IMR-90 (cell line): ENCODE measurements around the gene ALOX12B. TPM values are rescaled to one million over a fixed set of nuclear protein-coding genes. Genes with fewer than 3 reads are reported as not detected.
A peak's percentile ranks its signal among the peaks of the same experiment; 100 is the strongest.
"Not testable (repeated sequence)": the region's sequence is repeated elsewhere in the genome, so short reads cannot be mapped to it uniquely, and the experiment has no call there.

ENCODE experiments used
- ATAC-seq: fragments of 200-7000 bp; cut with Tn5 transposase; 2 replicates; pipeline ENCODE4 v1.9.1; 2020; ENCODE audit warnings: low read depth, mild to moderate bottlenecking, moderate library complexity
- BruUV-seq: library from RNA; stranded (reverse); fragments of 400-500 nt; replicated peaks from 2 replicates; lab custom pipeline; 2021; lab: Mats Ljungman, UMichigan
- CTCF ChIA-PET: fragments of 300-600 bp; formaldehyde crosslinking; extraction: SDS; loops from one replicate; lab custom pipeline; 2021; ENCODE audit warnings: antibody characterized with exemption; lab: Yijun Ruan, JAX
- POLR2A ChIA-PET: fragments of 300-600 bp; sonication (Branson Sonifier 250); formaldehyde crosslinking; loops from one replicate; lab custom pipeline; 2022; ENCODE audit warnings: antibody characterized with exemption; ENCODE audit not compliant: unreplicated experiment; lab: Charles Lee
- DNase-seq: peaks from one replicate; pipeline ENCODE4 v3.0.0; 2013
- H2AFZ ChIP-seq: replicated peaks from 2 replicates; pipeline ENCODE3; 2013; ENCODE audit warnings: low read length, mild to moderate bottlenecking; ENCODE audit not compliant: poor library complexity
- H2AK5ac ChIP-seq: 2 replicates; pipeline ENCODE4 v1.6.1; 2013; ENCODE audit warnings: low read depth, low read length, inconsistent platforms
- H2AK9ac ChIP-seq: replicated peaks from 2 replicates; pipeline ENCODE3; 2013; ENCODE audit warnings: mild to moderate bottlenecking, low read depth, low read length, moderate library complexity; ENCODE audit not compliant: poor library complexity
- H2BK120ac ChIP-seq: 2 replicates; pipeline ENCODE4 v1.6.1; 2013; ENCODE audit warnings: low read depth, low read length, inconsistent platforms
- H2BK15ac ChIP-seq: 3 replicates; pipeline ENCODE4 v1.6.1; 2013; ENCODE audit warnings: low read depth, low read length, inconsistent platforms
- H2BK20ac ChIP-seq: 2 replicates; pipeline ENCODE4 v1.6.1; 2013; ENCODE audit warnings: low read depth, mild to moderate bottlenecking, inconsistent platforms, low read length, moderate library complexity
- H2BK5ac ChIP-seq: 2 replicates; pipeline ENCODE4 v1.6.1; 2013; ENCODE audit warnings: mild to moderate bottlenecking, low read depth, low read length, inconsistent platforms; ENCODE audit not compliant: poor library complexity, severe bottlenecking
- H3K14ac ChIP-seq: replicated peaks from 2 replicates; pipeline ENCODE4 v1.6.1; 2013; ENCODE audit warnings: low read depth, low read length, inconsistent platforms
- H3K18ac ChIP-seq: 2 replicates; pipeline ENCODE4 v1.6.1; 2013; ENCODE audit warnings: low read depth, low read length, control low read depth
- H3K23ac ChIP-seq: 2 replicates; pipeline ENCODE4 v1.6.1; 2013; ENCODE audit warnings: low read depth, low read length, inconsistent platforms
- H3K27ac ChIP-seq: 2 replicates; pipeline ENCODE4 v1.5.1; 2013; ENCODE audit warnings: mild to moderate bottlenecking, control low read depth, low read length; ENCODE audit not compliant: insufficient read depth
- H3K27me3 ChIP-seq: 2 replicates; pipeline ENCODE4 v1.6.1; 2013; ENCODE audit warnings: low read length; ENCODE audit not compliant: control insufficient read depth, insufficient read depth
- H3K36me3 ChIP-seq: 2 replicates; pipeline ENCODE4 v1.6.1; 2013; ENCODE audit warnings: low read length, mixed read lengths; ENCODE audit not compliant: control insufficient read depth, insufficient read depth
- H3K4ac ChIP-seq: 2 replicates; pipeline ENCODE4 v1.6.1; 2013; ENCODE audit warnings: low read depth, low read length, inconsistent platforms
- H3K4me1 ChIP-seq: 2 replicates; pipeline ENCODE4 v1.6.1; 2013; ENCODE audit warnings: low read length, mixed read lengths; ENCODE audit not compliant: control insufficient read depth, insufficient read depth
- H3K4me2 ChIP-seq: 2 replicates; pipeline ENCODE4 v1.6.1; 2013; ENCODE audit warnings: low read depth, mild to moderate bottlenecking, control low read depth, low read length, moderate library complexity
- H3K4me3 ChIP-seq: 2 replicates; pipeline ENCODE4 v1.5.1; 2013; ENCODE audit warnings: low read depth, mild to moderate bottlenecking, control low read depth, low read length, moderate library complexity; ENCODE audit not compliant: insufficient read depth
- H3K56ac ChIP-seq: 2 replicates; pipeline ENCODE4 v1.6.1; 2013; ENCODE audit warnings: low read length, inconsistent platforms; ENCODE audit not compliant: insufficient read depth; ENCODE audit errors: extremely low read depth
- H3K79me1 ChIP-seq, 2 experiments: 2 replicates each; pipeline ENCODE4 v1.6.1; 2013; ENCODE audit warnings: low read length in 2 of 2, inconsistent platforms in 1 of 2, low read depth in 1 of 2
- H3K9ac ChIP-seq: 2 replicates; pipeline ENCODE4 v1.6.1; 2013; ENCODE audit warnings: low read depth, low read length, control low read depth
- H3K9me1 ChIP-seq: 2 replicates; pipeline ENCODE4 v1.6.1; 2013; ENCODE audit warnings: low read length, inconsistent platforms; ENCODE audit not compliant: insufficient read depth
- H3K9me3 ChIP-seq: 2 replicates; pipeline ENCODE4 v1.6.1; 2013; ENCODE audit warnings: low read length; ENCODE audit not compliant: control insufficient read depth, insufficient read depth
- H4K20me1 ChIP-seq: 2 replicates; pipeline ENCODE4 v1.6.1; 2013; ENCODE audit warnings: low read length, inconsistent platforms; ENCODE audit not compliant: insufficient read depth
- H4K5ac ChIP-seq: 2 replicates; pipeline ENCODE4 v1.6.1; 2013; ENCODE audit warnings: mild to moderate bottlenecking, low read depth, low read length, control low read depth
- H4K8ac ChIP-seq, 2 experiments: 2 replicates each; pipeline ENCODE4 v1.6.1; 2013; ENCODE audit warnings: low read depth in 2 of 2, low read length in 2 of 2, control low read depth in 1 of 2, inconsistent platforms in 1 of 2
- H4K91ac ChIP-seq: 2 replicates; pipeline ENCODE4 v1.6.1; 2013; ENCODE audit warnings: low read depth, low read length, inconsistent platforms; ENCODE audit not compliant: insufficient read depth
- CEBPB ChIP-seq: IDR thresholded peaks from 2 replicates; pipeline ENCODE4 v1.6.1; 2012; ENCODE audit warnings: low read depth, low read length, improper control_type of control experiment
- FOS ChIP-seq: fragments of 150-350 bp; IDR thresholded peaks from 2 replicates; pipeline ENCODE4 v1.6.1; 2016; ENCODE audit warnings: low read depth, low read length
- WGBS, 2 experiments: methylation state at CpG; one replicate each; pipeline versions ENCODE4 v1.1.5 to v1.1.7; 2013; ENCODE audit warnings: missing lambda C conversion rate in 2 of 2; ENCODE audit not compliant: insufficient read length in 1 of 2; ENCODE audit errors: extremely low coverage in 2 of 2; 5-methylcytosine and 5-hydroxymethylcytosine counted together
- dilution Hi-C: fragments of 300-500 bp; cut with HindIII; formaldehyde crosslinking; loops from one replicate; pipeline ENCODE4 v1.14.3; 2018; ENCODE audit warnings: low sequenced_read_pairs; ENCODE audit not compliant: unreplicated experiment
- in situ Hi-C: fragments of 300-500 bp; cut with MboI; formaldehyde crosslinking; loops from 3 replicates; pipeline ENCODE4 v1.14.3; 2019; ENCODE audit warnings: low sequenced_read_pairs, inconsistent platforms, mixed read lengths
- intact Hi-C: fragments of 100-400 bp; cut with micrococcal nuclease; formaldehyde crosslinking; loops from 2 replicates; pipeline ENCODE4 v1.10.0; 2022
- microRNA-seq, 2 experiments: library from miRNA; stranded (forward) in 1 of 2; unstranded in 1 of 2; fragments of 10-50 nt in 1 of 2; fragments of <30 nt in 1 of 2; gene quantifications in 1 of 2; microRNA quantifications in 1 of 2; one replicate each; pipeline versions ENCODE3 to v1.1.0; 2013 to 2020; ENCODE audit not compliant: insufficient read depth in 1 of 2, insufficient read length in 1 of 2, unreplicated experiment in 1 of 2
- polyA plus RNA-seq, 3 experiments: library from polyadenylated mRNA; depleted of rRNA; stranded (reverse); fragments of >200 nt; gene quantifications; 2 replicates each; pipeline ENCODE4 v1.2.3, GENCODE V29; 2012; ENCODE audit warnings: low replicate concordance in 1 of 3
- small RNA-seq, 5 experiments: library from RNA; depleted of rRNA; stranded (forward); fragments of <200 nt; gene quantifications; one replicate each; pipeline ENCODE3, GENCODE V24; 2012
- total RNA-seq: library from RNA; depleted of rRNA; stranded (reverse); fragments of >200 nt; gene quantifications from 2 replicates; pipeline ENCODE4 v1.2.3, GENCODE V29; 2012; rRNA removed

Gene ALOX12B
- total and polyA plus RNA-seq, 2 of the 4 experiments (the other 2 are of a cell fraction), result not detected

GRCh38 chr17:8025176-8025911 is 62.2 kb downstream of the ALOX12B start (continued):
- no peak for TF ChIP-seq FOS

DNA sequence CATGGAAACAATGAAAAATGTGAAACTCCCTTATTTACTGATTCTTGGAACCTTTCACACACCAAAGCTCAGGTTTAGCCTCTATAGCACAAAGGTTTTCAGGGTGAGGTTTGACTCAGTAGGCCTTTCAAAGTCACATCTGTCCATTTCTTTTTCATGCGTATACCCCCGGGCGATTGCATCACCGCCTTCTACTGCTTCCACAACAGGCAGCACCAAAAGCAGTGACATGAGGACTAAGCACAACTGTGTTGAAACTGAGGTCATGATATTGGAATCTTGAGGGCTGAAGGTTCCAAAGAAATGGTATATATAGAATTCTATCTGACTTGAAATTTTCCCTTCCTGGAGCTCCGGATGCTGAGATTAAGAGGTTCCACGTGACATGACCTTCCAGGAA is 63.4 kb downstream of the ALOX12B start:
- peaks cover 48% of the 10 kb centered on the region for H3K27me3 ChIP-seq
- CTCF ChIA-PET, H2BK15ac ChIP-seq, H3K18ac ChIP-seq, BruUV-seq, H3K9me1 ChIP-seq, DNase-seq, H2AK9ac ChIP-seq, ATAC-seq, H2BK20ac ChIP-seq, H4K91ac ChIP-seq, intact Hi-C loops, H3K4ac ChIP-seq, H4K8ac ChIP-seq, H3K4me1 ChIP-seq, dilution Hi-C loops, H3K14ac ChIP-seq, POLR2A ChIA-PET, H3K27ac ChIP-seq, H2AK5ac ChIP-seq, H3K9me3 ChIP-seq, H3K9ac ChIP-seq, H3K4me3 ChIP-seq, H3K4me2 ChIP-seq, H3K79me1 ChIP-seq, H2AFZ ChIP-seq, H4K20me1 ChIP-seq, H3K56ac ChIP-seq, H2BK5ac ChIP-seq, in situ Hi-C loops, H4K5ac ChIP-seq, H2BK120ac ChIP-seq, H3K23ac ChIP-seq, H3K36me3 ChIP-seq: not testable (repeated sequence)
- peak; percentile 65 for TF ChIP-seq CEBPB
- WGBS, 2 experiments, result no CpG with 5 or more reads among the region's 6 CpGs

Small RNA genes within 50 kb of the gene (microRNA-seq; reads per million reads assigned to microRNA genes)
- 0 reads per million in 2 experiments for gene MIR4314

Small RNA genes within 50 kb of the gene (small RNA-seq; reads per million reads assigned to genes)
- gene MIR4314, result 0 reads per million in 5 experiments

Other genes starting within 250 kb of the ALOX12B start
- gene TMEM88, start 232.7 kb downstream of the ALOX12B start, total RNA-seq, result not detected in 2 replicates
- 1.9 and 2.1 TPM in 2 replicates for gene TMEM88, start 232.7 kb downstream of the ALOX12B start, polyA plus RNA-seq (2012; rRNA removed)
- 40.7 and 62.2 TPM in 2 replicates for gene NAA38, start 230.2 kb downstream of the ALOX12B start, total RNA-seq
- 76.8 and 122 TPM in 2 replicates for gene NAA38, start 230.2 kb downstream of the ALOX12B start, polyA plus RNA-seq (2012; rRNA removed)
- gene CYB5D1, start 229.7 kb downstream of the ALOX12B start, total RNA-seq, result 10.8 and 11.1 TPM in 2 replicates
- 7.0 and 8.8 TPM in 2 replicates for gene CYB5D1, start 229.7 kb downstream of the ALOX12B start, polyA plus RNA-seq (2012; rRNA removed)
- 67.2 and 78.1 TPM in 2 replicates for gene CHD3, start 198.9 kb downstream of the ALOX12B start, total RNA-seq
- 55.1 and 65.4 TPM in 2 replicates for gene CHD3, start 198.9 kb downstream of the ALOX12B start, polyA plus RNA-seq (2012; rRNA removed)
- gene RNF227, start 171.4 kb downstream of the ALOX12B start, total RNA-seq, result 1.3 and 1.4 TPM in 2 replicates
- 2.7 and 3.1 TPM in 2 replicates for gene RNF227, start 171.4 kb downstream of the ALOX12B start, polyA plus RNA-seq (2012; rRNA removed)
- 0.36 and 0.56 TPM in 2 replicates for gene KCNAB3, start 157.9 kb downstream of the ALOX12B start, total RNA-seq
- gene KCNAB3, start 157.9 kb downstream of the ALOX12B start, polyA plus RNA-seq (2012; rRNA removed), result 4.2 and 4.9 TPM in 2 replicates
- 31.4 and 50.4 TPM in 2 replicates for gene TRAPPC1, start 155.8 kb downstream of the ALOX12B start, total RNA-seq
- 303 and 341 TPM in 2 replicates for gene TRAPPC1, start 155.8 kb downstream of the ALOX12B start, polyA plus RNA-seq (2012; rRNA removed)
- gene CNTROB, start 155.5 kb downstream of the ALOX12B start, total RNA-seq, result 12.5 and 12.7 TPM in 2 replicates
- gene CNTROB, start 155.5 kb downstream of the ALOX12B start, polyA plus RNA-seq (2012; rRNA removed), result 26.3 and 26.4 TPM in 2 replicates
- not detected in 2 replicates for gene GUCY2D, start 85.1 kb downstream of the ALOX12B start, total RNA-seq
- 0.03 TPM in 1 of 2 replicates, not detected in the other for gene GUCY2D, start 85.1 kb downstream of the ALOX12B start, polyA plus RNA-seq (2012; rRNA removed)
- gene ALOX15B, start 48.7 kb downstream of the ALOX12B start, total RNA-seq, result not detected in 2 replicates
- not detected in 2 replicates for gene ALOX15B, start 48.7 kb downstream of the ALOX12B start, polyA plus RNA-seq (2012; rRNA removed)
- under 0.01 TPM in 2 replicates for gene ALOXE3, start 30.8 kb upstream of the ALOX12B start, total RNA-seq
- gene ALOXE3, start 30.8 kb upstream of the ALOX12B start, polyA plus RNA-seq (2012; rRNA removed), result 0.19 and 0.26 TPM in 2 replicates
- not detected in 2 replicates for gene HES7, start 36.4 kb upstream of the ALOX12B start, total RNA-seq
- 0.43 and 0.56 TPM in 2 replicates for gene HES7, start 36.4 kb upstream of the ALOX12B start, polyA plus RNA-seq (2012; rRNA removed)
- gene PER1, start 64.7 kb upstream of the ALOX12B start, total RNA-seq, result 1.7 and 3.4 TPM in 2 replicates
- gene PER1, start 64.7 kb upstream of the ALOX12B start, polyA plus RNA-seq (2012; rRNA removed), result 10.5 and 11.5 TPM in 2 replicates
- gene VAMP2, start 75.2 kb upstream of the ALOX12B start, total RNA-seq, result 2.2 and 2.3 TPM in 2 replicates
- gene VAMP2, start 75.2 kb upstream of the ALOX12B start, polyA plus RNA-seq (2012; rRNA removed), result 27.3 and 33.3 TPM in 2 replicates
- 14.3 and 60.3 TPM in 2 replicates for gene TMEM107, start 88.7 kb upstream of the ALOX12B start, total RNA-seq
- gene TMEM107, start 88.7 kb upstream of the ALOX12B start, polyA plus RNA-seq (2012; rRNA removed), result 12.9 and 13.4 TPM in 2 replicates
- 2.7 and 3.1 TPM in 2 replicates for gene BORCS6, start 102.5 kb upstream of the ALOX12B start, total RNA-seq
- gene BORCS6, start 102.5 kb upstream of the ALOX12B start, polyA plus RNA-seq (2012; rRNA removed), result 3.3 and 4.3 TPM in 2 replicates
- gene AURKB, start 122.9 kb upstream of the ALOX12B start, total RNA-seq, result 38.9 and 45.9 TPM in 2 replicates
- 55.0 and 62.0 TPM in 2 replicates for gene AURKB, start 122.9 kb upstream of the ALOX12B start, polyA plus RNA-seq (2012; rRNA removed)
- 1.1 and 1.8 TPM in 2 replicates for gene CTC1, start 160.3 kb upstream of the ALOX12B start, total RNA-seq
- gene CTC1, start 160.3 kb upstream of the ALOX12B start, polyA plus RNA-seq (2012; rRNA removed), result 6.1 and 9.0 TPM in 2 replicates
- gene PFAS, start 161.6 kb upstream of the ALOX12B start, total RNA-seq, result 22.2 and 26.2 TPM in 2 replicates
- gene PFAS, start 161.6 kb upstream of the ALOX12B start, polyA plus RNA-seq (2012; rRNA removed), result 20.5 and 20.7 TPM in 2 replicates
- gene RANGRF, start 201.0 kb upstream of the ALOX12B start, total RNA-seq, result 16.1 and 19.5 TPM in 2 replicates
- 36.6 and 42.9 TPM in 2 replicates for gene RANGRF, start 201.0 kb upstream of the ALOX12B start, polyA plus RNA-seq (2012; rRNA removed)
- gene SLC25A35, start 207.7 kb upstream of the ALOX12B start, total RNA-seq, result 0.18 and 0.28 TPM in 2 replicates
- 2.0 and 3.1 TPM in 2 replicates for gene SLC25A35, start 207.7 kb upstream of the ALOX12B start, polyA plus RNA-seq (2012; rRNA removed)
- not detected in 2 replicates for gene ARHGEF15, start 222.5 kb upstream of the ALOX12B start, total RNA-seq
- not detected in 2 replicates for gene ARHGEF15, start 222.5 kb upstream of the ALOX12B start, polyA plus RNA-seq (2012; rRNA removed)